GOT3 (cell line): Measurements from ENCODE around the gene PRKAR1A.

Experiments used
- DNase-seq: peaks from one replicate; lab custom pipeline; 2025; ENCODE audit warnings: mixed read lengths; lab: John Stamatoyannopoulos, UW

PRKAR1A gene

DNA sequence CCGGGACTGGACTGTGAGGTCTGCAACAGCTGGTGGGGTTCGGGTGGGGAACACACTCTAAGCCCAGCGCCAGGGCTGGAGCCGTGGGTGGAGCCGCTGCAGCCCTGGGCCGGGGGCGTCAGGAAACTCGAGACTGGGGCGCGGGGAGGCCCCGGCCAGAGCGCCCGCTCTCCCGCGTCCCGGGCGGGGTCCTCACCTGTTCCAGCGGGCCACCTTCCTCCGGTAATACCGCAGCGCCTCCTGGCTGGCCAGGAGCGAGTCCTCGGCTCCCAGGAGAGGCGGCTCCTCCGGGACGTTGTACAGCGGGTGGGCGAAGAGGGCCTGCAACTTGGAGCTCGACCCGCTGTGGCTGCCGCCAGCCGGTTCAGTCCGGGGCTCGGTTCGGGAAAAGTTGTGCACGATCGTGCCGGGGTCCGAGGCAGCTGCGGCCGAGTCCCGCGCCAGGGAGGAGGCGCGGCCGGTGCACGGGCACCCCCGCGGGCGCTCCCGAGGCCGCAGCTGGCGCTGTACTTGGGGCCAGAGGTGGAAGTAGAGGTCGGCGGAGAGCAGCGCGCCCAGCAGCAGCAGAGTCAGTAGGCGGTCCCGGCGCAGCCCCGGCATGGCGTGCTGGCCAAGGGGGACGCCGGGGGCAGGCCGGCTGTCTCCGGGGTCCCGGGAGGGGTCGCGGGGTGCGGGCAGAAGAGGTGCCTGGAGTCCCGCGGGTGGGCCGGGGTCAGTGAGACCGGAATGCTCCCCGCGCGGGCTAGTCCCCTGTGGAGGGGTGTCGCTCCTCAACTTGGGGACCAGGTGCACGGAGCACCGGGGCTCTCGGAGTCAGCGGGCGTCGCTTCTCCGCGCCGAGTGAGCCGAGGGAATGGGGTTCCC lies 88.1 kb downstream of the PRKAR1A start:
- no peak for DNase-seq
